Measurements from ENCODE around the gene CYSLTR2. TPM values are rescaled to one million over a fixed set of nuclear protein-coding genes. Genes with fewer than 3 reads are reported as not detected.

CYSLTR2 gene
- total RNA-seq, 4 donors from 2014 or later, result 0.19 to 2.4 (median 0.49) TPM

DNA sequence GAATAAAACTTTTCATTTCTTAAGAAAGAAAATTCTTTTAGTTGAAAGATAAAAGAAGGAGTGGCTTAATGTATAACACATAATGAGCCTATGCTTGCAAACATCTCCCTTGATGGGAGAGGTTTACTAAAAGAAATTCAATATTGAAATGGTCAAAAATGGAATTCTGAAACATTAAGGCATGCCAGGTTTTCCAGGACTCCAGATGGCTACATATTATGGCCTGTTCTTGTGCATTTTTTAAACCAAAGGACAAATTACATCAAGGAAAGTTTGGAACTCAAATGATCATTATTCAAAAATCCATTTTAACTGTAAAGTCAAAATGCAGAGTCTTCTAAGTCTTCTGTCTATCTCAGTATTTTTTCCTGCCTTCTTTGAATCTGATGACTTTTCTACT lies 19.1 kb upstream of the CYSLTR2 start:
- TF ChIP-seq, protein P1, sequence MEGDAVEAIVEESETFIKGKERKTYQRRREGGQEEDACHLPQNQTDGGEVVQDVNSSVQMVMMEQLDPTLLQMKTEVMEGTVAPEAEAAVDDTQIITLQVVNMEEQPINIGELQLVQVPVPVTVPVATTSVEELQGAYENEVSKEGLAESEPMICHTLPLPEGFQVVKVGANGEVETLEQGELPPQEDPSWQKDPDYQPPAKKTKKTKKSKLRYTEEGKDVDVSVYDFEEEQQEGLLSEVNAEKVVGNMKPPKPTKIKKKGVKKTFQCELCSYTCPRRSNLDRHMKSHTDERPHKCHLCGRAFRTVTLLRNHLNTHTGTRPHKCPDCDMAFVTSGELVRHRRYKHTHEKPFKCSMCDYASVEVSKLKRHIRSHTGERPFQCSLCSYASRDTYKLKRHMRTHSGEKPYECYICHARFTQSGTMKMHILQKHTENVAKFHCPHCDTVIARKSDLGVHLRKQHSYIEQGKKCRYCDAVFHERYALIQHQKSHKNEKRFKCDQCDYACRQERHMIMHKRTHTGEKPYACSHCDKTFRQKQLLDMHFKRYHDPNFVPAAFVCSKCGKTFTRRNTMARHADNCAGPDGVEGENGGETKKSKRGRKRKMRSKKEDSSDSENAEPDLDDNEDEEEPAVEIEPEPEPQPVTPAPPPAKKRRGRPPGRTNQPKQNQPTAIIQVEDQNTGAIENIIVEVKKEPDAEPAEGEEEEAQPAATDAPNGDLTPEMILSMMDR (IDR thresholded peaks at IDR 0.05; ENCODE audit: low read depth), result no peak

DNA sequence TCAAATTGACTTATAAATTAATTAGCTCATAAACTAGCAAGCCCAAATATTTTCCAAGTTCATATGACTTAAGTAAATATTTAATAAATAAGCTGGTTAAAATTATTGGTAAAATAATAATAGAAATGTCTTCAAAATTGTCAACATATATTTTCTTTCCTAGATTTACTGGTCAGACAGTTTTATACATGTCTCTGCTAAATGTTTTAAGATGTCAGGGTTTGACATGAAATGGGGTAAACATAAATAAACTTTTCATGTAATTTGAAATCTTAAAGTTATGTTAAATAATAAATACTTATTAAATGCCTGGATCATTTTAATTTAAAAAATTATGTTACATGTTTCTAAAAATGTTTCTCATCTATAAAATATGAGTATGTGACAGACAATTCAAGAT lies 18.3 kb upstream of the CYSLTR2 start:
- TF ChIP-seq, protein P1 (IDR thresholded peaks at IDR 0.05; ENCODE audit: low read depth), result no peak

DNA sequence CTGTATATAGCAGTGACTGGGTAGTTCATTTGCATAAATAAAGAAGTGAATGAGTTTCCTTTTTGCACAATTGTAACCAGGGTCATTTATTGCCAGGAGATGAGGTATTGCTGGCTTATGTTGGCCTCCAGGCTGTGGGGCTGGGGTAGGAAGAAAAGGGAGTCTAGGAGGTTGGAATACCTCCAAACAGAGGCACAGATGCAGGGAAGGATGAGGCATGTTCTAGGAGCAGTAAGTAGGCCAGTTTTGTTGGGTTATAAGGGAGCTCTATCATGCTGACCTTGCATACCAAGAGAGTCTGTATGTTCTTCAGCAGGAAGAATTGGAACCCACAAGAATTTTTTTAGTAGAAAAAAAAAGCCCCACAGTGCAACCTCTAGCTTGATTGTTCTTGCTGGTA lies 17.2 kb upstream of the CYSLTR2 start:
- TF ChIP-seq, protein P1 (IDR thresholded peaks at IDR 0.05; ENCODE audit: low read depth), result no peak

DNA sequence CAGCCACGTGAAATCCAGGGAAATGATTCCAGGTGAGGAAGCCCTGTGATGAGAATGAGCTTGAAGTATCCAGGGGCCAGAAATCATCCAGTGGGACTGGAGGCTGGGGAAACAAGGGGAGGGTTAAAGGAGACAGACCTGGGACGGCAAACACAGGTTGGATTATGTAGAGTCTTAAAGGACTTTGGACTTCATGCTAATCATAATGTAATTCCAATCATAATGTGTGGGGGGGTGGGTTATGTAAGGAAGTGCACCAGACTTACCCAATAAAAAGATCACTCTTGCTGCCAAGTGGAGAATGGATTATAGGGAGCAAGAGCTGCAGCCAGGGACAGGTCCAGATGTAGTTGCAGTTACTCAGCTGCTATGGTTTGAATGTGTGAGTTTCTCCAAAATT lies 16.1 kb upstream of the CYSLTR2 start:
- TF ChIP-seq, protein P1 (IDR thresholded peaks at IDR 0.05; ENCODE audit: low read depth), result no peak

DNA sequence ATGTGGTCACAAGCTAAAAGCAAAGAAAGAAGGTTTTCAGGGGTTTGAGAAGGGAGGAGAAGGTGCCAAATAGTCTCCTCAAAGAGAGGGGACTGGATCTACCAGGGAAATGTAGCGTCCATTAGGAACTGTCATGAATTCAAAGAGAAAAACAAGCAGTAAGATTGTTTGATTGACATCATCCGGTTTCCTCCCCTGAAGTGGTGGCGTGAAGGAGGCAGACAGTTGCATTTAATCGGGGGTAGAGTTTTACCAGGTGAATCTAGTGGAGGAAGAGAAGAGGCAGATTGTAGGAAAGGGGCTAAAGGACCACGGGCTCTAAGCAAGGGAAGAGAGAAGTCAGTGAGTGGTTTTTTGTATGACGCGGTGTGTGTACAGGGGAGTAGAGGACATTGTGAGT lies 13.0 kb upstream of the CYSLTR2 start:
- TF ChIP-seq, protein P1 (IDR thresholded peaks at IDR 0.05; ENCODE audit: low read depth), result no peak

DNA sequence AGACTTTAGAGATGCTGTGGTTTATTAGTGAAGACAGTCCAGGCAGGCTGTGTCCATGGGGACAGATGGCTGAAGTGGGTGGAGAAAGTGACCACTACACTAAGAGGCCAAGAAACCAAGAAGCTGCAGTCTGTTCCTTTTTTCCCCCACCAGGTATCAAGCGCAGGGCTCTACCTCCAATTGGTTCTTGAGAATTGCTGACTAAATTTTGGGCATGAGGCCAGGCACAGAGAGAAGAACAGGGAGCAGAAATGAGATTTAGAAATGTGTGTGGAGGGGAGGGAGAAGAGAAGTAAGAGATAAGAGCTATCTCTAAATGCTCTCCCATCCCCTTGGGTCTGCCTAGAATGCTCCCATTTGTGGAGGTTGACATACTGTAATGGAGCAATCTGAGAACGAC lies 12.3 kb upstream of the CYSLTR2 start:
- TF ChIP-seq, protein P1 (IDR thresholded peaks at IDR 0.05; ENCODE audit: low read depth), result no peak

DNA sequence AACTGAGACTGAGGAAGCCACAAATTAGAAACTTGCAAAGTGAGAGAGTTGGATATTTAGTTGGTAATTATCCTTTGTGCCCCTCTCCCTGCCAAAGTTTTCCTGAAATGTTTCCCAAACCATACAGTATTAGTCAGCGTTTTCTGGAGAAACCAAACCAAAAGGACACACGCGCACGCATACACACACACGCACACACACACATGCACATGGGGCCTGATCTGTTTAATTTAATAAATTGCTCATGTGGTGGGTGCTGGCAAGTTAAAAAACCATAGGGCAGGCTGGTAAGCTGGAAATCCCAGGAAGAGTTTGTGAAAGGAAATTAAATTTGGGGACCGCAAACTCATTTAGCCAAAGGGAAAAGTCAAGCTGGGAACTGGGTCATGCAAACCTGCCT lies 11.7 kb upstream of the CYSLTR2 start:
- TF ChIP-seq, protein P1 (IDR thresholded peaks at IDR 0.05; ENCODE audit: low read depth), result no peak
